ENCODE measurements around the gene CDH5.

- TF ChIP-seq CTCF (IDR thresholded peaks at IDR 0.05 in 8 of 11, conservative IDR thresholded peaks at IDR 0.05 in 3 of 11) (no peak), POLR2AphosphoS5 (IDR thresholded peaks at IDR 0.05) (no peak)
These were observed 85.1 kb downstream of the CDH5 start for GRCh38 chr16:66451548-66451947.
